A549 (cell line): Measurements from ENCODE around the gene USF1.

Source experiments
- CEBPB ChIP-seq, 2 experiments: fragments of >200 bp in 1 of 2; sonication (Bioruptor Twin) in 1 of 2; formaldehyde crosslinking in 1 of 2; IDR thresholded peaks; 2 replicates each; pipeline ENCODE4 v1.6.1; 2012 to 2016
- CHD4 ChIP-seq: fragments of 200-600 bp; sonication (generic); IDR thresholded peaks from 2 replicates; pipeline ENCODE4 v1.6.1; 2016; ENCODE audit warnings: antibody characterized with exemption, mild to moderate bottlenecking, borderline replicate concordance
- ESRRA ChIP-seq: fragments of 150-350 bp; IDR thresholded peaks from 2 replicates; pipeline ENCODE4 v1.6.1; 2014; ENCODE audit warnings: mild to moderate bottlenecking, low read length, borderline replicate concordance
- FOSL2 ChIP-seq, 2 experiments: fragments of 450-650 bp in 1 of 2; fragments of >200 bp in 1 of 2; sonication (Bioruptor Twin) in 1 of 2; formaldehyde crosslinking; IDR thresholded peaks; 2 replicates each; pipeline versions ENCODE4 v1.5.0 to v1.6.1; 2016 to 2020; ENCODE audit warnings: mild to moderate bottlenecking in 1 of 2, moderate library complexity in 1 of 2
- KDM1A ChIP-seq: fragments of 200-600 bp; sonication (generic); IDR thresholded peaks from 2 replicates; pipeline ENCODE4 v1.6.1; 2016; ENCODE audit warnings: low read depth, mild to moderate bottlenecking
- MAFK ChIP-seq: fragments of 450-650 bp; IDR thresholded peaks from 2 replicates; pipeline ENCODE4 v1.6.1; 2014; ENCODE audit not compliant: partially characterized antibody
- MAX ChIP-seq: IDR thresholded peaks from 2 replicates; pipeline ENCODE4 v1.6.1; 2012
- PBX3 ChIP-seq: IDR thresholded peaks from 2 replicates; pipeline ENCODE4 v1.6.1; 2012
- POLR2A ChIP-seq: IDR thresholded peaks from 2 replicates; pipeline ENCODE4 v1.6.1; 2012; ENCODE audit warnings: mild to moderate bottlenecking, low read length
- RAD21 ChIP-seq, 2 experiments: fragments of >200 bp in 1 of 2; sonication (Bioruptor Twin) in 1 of 2; formaldehyde crosslinking in 1 of 2; IDR thresholded peaks in 1 of 2; conservative IDR thresholded peaks in 1 of 2; 2 replicates in 1 of 2; 3 replicates in 1 of 2; pipeline ENCODE4 v1.6.1; 2012 to 2018; ENCODE audit warnings: inconsistent platforms in 1 of 2
- TF ChIP-seq, protein P1 (sequence below): fragments of >200 bp; sonication (Bioruptor Twin); formaldehyde crosslinking; IDR thresholded peaks from 3 replicates; pipeline ENCODE4 v1.5.1; 2016

DNA sequence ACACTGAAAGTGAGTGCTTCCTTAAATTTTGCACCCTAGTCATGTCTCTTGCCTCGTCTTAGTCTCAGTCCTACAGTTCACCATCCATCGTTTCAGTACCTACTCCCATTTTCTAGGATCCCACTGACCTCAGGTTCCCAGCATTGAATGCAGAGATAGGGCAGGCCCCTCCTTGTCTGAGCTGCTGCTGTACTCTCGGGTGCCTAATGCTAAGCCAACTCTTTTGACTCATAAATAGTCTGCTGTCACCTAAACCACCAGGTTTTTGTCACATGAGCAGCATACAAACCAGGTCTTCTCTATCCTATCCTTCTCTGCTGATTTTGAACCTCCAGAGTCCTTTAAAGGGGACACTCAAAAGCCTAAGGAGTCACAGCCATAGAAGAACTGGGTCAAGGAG is 20.9 kb upstream of the USF1 start:
- TF ChIP-seq FOSL2 (IDR thresholded peaks at IDR 0.05) (no peak), FOSL2 (CRISPR knock-in tag; IDR thresholded peaks at IDR 0.05) (no peak), CHD4 (no peak), POLR2A (no peak), PBX3 (no peak), MAX (no peak), KDM1A (no peak), CEBPB (IDR thresholded peaks at IDR 0.05) (no peak), RAD21 (conservative IDR thresholded peaks at IDR 0.05 in 1 of 2, IDR thresholded peaks at IDR 0.05 in 1 of 2) (no peak), ESRRA (no peak), MAFK (no peak)
- TF ChIP-seq, protein P1, sequence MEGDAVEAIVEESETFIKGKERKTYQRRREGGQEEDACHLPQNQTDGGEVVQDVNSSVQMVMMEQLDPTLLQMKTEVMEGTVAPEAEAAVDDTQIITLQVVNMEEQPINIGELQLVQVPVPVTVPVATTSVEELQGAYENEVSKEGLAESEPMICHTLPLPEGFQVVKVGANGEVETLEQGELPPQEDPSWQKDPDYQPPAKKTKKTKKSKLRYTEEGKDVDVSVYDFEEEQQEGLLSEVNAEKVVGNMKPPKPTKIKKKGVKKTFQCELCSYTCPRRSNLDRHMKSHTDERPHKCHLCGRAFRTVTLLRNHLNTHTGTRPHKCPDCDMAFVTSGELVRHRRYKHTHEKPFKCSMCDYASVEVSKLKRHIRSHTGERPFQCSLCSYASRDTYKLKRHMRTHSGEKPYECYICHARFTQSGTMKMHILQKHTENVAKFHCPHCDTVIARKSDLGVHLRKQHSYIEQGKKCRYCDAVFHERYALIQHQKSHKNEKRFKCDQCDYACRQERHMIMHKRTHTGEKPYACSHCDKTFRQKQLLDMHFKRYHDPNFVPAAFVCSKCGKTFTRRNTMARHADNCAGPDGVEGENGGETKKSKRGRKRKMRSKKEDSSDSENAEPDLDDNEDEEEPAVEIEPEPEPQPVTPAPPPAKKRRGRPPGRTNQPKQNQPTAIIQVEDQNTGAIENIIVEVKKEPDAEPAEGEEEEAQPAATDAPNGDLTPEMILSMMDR = no peak
